Stimulated activated CD4-positive, alpha-beta T cell treated with anti-CD3 and anti-CD28 coated beads, Interleukin-4, amount 100 ng/mL, for 1 hour (primary cell): ENCODE measurements around the gene UNC93A.
"Not testable (repeated sequence)": the region's sequence is repeated elsewhere in the genome, so short reads cannot be mapped to it uniquely, and the experiment has no call there.

Source experiments
- DNase-seq: peaks from one replicate; pipeline ENCODE4 v3.0.0-alpha.2; 2020

UNC93A gene

DNA sequence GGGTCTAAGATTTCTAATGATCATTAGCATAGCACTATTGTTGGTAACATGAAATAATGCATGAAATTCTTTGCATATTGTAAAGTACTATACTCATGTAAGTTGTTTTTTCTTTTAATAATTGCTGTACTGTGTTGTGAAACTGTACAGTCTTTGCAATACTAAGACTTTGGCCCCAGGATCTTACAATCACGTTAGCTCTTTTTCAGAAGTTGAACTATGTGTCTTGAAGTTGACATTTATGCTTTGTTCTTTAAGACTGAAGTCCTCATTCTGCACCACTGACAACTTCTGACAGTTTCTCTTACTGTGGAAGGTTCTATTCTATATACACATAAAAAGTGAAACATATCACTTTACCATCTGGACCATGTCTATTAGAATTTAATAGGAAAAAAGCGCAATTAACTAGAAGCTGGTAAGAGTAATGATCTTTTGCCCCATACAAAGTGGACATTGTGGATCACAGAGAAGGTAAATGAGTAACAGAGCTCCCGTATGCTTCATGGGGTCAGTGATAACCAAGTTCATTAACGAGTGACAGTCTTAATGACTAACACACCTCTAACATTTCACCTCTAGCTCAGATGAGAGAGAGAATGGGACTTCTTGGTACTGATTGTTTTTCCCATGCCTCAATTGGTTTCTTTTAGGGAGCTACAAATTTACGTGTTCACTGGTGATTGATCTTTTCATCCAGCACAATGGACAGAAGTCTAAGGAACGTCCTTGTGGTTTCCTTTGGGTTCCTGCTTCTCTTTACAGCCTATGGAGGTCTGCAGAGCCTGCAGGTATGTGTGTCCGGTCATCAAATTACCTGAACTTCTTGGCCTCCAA, at the start of gene UNC93A:
UNC93A (plus strand) TSS at position 530 of the 837 bp plus-strand sequence; CDS start at position 705, 175 bp downstream.
- no peak for DNase-seq

DNA sequence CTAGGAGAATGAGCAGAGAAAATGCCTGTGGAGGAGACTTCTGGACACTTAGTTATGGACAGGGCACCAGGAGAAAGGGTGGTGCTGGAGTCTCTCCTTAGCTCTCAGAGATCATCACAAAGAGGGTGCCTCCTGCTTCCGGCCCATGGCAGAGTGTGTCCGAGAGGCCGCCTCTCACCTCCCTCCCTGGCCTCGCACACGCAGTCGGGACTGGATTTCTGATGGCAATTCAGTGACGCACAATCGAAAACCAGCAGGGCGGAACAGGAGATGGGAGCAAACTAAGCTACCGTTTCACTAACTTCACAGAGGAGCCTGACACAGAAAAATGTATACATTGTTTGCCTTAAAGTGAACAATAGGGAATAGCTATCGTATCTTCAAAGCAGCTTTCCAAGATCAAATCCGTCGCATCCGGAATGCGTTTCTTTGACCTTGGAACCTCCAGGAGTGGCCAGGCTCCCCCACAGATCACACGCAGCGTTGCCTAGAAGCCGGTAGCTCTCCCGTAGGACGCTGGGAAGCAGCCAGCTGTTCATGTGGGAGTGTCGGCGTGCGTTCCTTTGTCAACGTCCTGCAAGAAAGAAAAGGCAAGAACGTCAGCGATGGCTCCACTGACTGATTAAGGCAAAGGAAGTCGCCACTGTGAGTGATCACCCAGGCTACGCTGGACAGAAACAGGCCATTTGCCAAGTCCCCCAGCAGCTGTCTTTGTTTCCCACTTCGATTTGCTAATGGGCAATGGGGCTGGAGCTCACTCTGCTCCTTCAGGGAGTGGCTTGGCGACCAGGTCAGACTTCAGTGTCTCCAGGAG, 49.6 kb upstream of the UNC93A start:
- DNase-seq, result not testable (repeated sequence)

DNA sequence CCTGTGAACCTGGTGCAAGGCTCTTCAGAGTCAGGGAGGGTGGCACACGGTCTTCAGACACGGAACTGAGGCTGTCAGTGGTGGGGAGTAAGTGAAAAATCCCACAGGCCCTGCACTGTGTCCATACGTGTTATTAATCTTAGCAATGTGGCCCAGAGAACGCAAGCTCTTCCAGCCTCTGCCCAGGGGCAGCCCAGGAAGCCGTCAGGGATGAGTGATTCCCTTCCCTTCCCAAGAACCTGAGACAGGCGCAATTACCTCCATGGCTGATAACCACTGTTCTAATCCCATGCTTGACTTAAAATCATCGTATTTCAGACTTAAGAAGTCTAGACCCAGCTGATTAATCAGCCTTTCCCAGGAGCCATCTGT, 49.0 kb upstream of the UNC93A start:
- DNase-seq, result not testable (repeated sequence)

- DNase-seq, result not testable (repeated sequence)
These were observed 48.5 kb upstream of the UNC93A start for GRCh38 chr6:167242511-167243051.

DNA sequence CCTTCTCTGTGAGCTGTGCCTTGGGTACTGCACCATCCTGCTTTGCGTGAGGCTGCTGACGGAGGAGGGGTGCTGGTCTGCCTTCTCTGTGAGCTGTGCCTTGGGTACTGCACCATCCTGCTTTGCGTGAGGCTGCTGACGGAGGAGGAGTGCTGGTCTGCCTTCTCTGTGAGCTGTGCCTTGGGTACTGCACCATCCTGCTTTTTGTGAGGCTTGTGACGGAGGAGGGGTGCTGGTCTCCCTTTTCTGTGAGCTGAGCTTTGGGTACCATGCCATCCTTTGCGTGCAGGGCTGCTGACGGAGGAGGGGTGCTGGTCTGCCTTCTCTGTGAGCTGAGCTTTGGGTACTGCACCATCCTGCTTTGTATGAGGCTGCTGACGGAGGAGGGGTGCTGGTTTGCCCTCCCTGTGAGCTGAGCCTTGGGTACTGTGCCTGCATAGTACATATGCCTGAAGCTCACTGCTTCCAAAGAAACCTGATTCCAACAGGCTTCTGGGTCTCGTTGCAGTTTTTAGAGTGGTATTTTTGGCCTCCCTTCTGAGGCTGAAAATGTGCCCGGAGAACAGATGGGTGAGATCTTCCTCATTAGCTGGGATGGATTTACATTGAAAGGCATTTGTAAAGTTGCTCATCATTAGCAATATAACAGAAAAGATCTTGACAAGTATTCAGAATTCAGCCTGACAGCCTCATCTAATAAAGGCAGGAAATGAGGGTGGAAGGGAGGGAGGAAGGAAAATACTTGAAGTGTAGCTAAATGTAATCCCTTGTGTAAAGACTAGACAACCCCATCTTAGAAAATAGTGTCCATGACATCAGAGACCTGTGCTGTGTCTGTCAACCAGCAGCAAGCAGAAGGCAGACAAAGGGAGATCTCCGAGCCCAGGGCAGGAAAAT, 46.8 kb upstream of the UNC93A start:
- no peak for DNase-seq

GRCh38 chr6:167244991-167245390, 46.1 kb upstream of the UNC93A start:
- DNase-seq, result no peak

DNA sequence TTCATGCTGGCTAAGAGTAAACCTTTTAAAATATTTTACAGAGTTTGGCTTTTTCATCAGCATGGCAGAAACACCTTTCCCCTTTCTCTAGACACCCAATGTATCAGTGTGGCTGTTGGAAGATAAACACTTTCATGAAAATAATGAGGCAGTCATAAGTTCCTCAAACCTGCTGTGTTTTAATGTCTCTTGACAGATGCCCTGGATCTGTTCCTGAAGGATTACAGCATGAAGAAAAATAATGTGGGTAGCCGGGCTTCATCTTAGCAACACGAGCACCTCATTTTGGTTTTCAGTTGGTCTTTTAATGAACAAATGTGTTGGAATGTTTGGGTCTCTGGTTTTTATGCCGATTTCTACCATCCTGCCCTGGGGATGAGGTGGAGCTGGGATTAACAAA, 45.5 kb upstream of the UNC93A start:
- no peak for DNase-seq

GRCh38 chr6:167247814-167248595, 43.1 kb upstream of the UNC93A start:
- DNase-seq, result no peak

- not testable (repeated sequence) for DNase-seq
These were observed 42.1 kb upstream of the UNC93A start for GRCh38 chr6:167248878-167249455.

DNA sequence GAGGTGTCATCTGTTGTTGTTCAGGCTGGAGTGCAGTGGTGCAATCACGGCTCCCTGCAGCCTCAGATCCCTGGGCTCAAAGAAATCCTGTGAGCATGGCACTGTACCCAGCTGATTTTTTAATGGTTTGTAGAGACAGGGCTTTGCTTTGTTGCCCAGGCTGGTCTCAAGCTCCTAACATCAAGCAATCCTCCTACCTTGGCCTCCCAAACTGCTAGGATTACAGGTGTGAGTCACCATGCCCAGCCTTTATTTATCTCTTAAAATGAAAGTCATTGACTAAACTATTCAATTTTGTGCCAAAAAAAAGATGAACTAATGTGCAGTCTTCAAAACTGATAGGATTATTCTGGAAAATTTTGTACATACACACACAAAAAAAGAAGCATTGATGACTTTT, 38.8 kb upstream of the UNC93A start:
- no peak for DNase-seq

DNA sequence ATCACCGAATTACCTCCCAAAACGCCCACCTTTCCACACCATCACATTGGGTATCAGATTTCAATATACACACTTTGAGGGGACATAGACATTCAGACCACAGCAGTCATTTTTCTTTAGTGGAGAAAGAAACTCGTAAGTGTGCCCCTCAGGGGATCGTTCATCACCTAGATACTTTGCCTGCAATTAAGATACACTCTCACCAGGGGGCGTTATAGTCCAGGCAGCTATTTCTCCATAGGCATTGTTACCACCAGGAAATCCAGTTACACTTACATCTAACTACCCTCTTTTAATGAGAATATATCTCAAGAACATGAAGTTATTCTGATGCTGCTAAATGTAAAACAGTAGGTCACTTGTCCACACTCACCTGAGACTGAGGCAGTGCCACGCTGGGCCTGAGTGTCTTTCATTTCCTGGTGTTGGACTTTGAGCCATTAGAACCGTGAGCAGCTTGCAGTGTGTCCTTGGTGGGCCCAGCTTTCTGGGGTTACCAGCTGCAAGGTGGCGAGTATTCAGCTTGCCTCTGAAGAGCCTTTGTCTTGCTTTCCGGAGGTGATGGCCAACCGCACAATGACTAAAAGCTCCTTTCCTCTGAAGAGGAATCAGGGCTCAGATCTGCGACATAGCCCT, 35.1 kb upstream of the UNC93A start:
- DNase-seq, result no peak

DNA sequence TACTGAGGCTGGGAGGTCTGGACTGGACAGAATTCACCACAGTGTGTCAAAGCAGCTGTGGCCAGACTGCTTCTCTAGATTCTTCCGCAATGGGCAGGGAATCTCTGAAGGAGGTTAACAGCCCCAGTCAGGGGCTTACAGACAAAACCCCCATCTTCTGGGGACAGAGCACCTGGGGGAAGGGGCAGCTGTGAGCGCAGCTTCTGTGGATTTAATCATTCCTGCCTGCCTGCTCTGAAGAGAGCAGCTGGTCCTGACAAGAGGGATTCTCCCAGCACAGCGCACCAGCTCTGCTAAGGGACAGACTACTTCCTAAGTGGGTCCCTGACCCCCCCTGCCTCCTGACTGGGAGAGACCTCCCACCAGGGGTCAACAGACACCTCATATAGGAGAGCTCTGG, 32.5 kb upstream of the UNC93A start:
- DNase-seq, result no peak

DNA sequence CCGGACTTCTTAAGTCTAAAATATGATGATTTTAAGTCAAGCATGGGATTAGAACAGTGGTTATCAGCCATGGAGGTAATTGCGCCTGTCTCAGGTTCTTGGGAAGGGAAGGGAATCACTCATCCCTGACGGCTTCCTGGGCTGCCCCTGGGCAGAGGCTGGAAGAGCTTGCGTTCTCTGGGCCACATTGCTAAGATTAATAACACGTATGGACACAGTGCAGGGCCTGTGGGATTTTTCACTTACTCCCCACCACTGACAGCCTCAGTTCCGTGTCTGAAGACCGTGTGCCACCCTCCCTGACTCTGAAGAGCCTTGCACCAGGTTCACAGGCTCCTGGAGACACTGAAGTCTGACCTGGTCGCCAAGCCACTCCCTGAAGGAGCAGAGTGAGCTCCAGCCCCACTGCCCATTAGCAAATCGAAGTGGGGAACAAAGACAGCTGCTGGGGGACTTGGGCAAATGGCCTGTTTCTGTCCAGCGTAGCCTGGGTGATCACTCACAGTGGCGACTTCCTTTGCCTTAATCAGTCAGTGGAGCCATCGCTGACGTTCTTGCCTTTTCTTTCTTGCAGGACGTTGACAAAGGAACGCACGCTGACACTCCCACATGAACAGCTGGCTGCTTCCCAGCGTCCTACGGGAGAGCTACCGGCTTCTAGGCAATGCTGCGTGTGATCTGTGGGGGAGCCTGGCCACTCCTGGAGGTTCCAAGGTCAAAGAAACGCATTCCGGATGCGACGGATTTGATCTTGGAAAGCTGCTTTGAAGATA, 24.9 kb upstream of the UNC93A start:
- DNase-seq, result not testable (repeated sequence)

GRCh38 chr6:167266830-167267555, 24.1 kb upstream of the UNC93A start:
- no peak for DNase-seq

DNA sequence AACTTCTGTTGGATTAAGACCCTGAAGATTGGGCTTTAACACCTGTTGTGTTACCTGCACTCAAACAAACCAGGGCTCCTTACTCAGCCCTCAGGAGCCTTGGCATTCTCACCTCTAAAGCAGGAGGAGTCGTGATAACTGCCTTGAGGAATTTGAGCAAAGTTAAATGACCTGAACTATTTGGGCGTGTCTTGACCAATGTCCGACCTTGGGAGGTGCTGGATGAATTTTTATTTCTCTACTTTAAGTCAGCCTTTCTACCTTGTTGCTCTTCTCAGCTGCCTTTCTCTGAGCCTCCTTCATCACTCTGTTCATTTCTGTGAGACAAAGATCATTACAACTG, 23.6 kb upstream of the UNC93A start:
- not testable (repeated sequence) for DNase-seq

DNA sequence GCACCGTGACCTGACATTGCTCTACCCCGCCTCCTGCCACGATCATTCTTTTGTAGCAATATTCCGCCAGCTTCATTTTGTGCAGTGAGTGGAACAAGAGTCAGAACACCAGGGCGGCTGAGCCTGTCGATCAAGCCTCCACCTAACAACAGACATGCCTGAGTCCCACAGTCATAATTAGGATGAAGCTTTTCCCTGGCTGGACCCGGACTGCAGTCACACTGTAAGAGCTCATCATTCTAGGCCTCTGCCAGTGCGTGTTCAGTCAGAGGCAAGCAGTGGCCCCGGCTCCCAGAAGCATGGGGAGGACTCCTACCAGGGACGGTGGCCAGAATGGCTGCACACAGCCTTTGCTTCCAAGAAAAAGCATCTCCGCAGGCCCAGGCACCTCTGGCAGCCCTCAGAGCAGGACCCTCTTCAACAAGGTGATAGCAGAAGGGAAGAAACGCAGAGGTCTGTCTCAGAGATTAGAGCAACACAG, 23.2 kb upstream of the UNC93A start:
- no peak for DNase-seq

- DNase-seq, result no peak
These were observed 22.3 kb upstream of the UNC93A start for GRCh38 chr6:167268683-167269280.

DNA sequence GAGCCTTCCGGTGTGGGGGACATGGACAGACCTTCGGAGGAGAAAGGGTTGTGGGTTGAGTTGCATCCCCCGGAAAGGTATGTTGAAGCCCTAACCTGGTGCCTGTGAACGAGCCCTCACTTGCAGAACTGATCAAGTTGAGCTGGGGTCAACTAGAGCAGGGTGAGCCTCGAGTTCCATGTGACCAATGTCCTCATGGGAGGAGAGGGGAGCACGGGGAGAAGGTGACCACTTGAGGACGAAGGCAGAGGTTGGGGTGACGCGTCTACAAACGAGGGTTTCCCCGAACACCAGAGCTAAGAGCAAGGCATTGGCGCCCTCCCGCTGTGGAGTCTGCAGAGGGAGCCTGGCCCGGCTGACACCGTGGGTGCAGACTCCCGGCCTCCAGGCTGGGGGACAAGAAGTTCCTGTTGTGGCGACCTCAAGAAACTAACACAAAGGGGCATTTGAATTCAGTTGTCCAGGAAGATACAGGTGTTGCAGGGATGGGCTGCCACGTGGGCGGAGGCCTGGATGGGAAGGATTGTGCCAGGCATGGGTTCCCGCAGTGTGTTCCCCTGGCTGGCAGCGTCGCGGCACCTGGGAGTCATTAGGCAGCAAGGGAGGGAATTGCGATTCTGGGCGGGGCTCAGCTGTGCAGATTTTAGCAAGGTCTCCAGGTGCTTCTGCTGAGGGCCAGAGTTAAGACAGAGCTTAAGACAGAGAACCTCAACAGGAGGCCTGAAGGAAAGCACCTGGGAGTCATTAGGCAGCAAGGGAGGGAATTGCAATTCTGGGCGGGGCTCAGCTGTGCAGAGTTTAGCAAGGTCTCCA, 20.4 kb upstream of the UNC93A start:
- no peak for DNase-seq
